MM.1S (cell line): ENCODE measurements around the gene CCDC77.

Experiments
- DNase-seq: peaks from one replicate; pipeline ENCODE4 v3.0.0-alpha.2; 2015
- H2AFZ ChIP-seq: fragments of 300-600 bp; sonication (generic); 2 replicates; pipeline ENCODE4 v1.6.0; 2016; ENCODE audit warnings: antibody characterized with exemption, low read length
- H3F3A ChIP-seq: fragments of 300-600 bp; sonication (generic); 2 replicates; pipeline ENCODE4 v1.6.1; 2016; ENCODE audit warnings: mild to moderate bottlenecking, antibody characterized with exemption, low read length, moderate library complexity, mixed read lengths; ENCODE audit not compliant: insufficient read depth
- H3K27ac ChIP-seq: fragments of 300-600 bp; sonication (generic); 2 replicates; pipeline ENCODE4 v1.5.1; 2016; ENCODE audit warnings: mild to moderate bottlenecking, low read length
- H3K27me3 ChIP-seq: fragments of 300-600 bp; sonication (generic); replicated peaks from 2 replicates; pipeline ENCODE4 v1.6.0; 2016; ENCODE audit warnings: low read length; ENCODE audit not compliant: insufficient read depth
- H3K36me3 ChIP-seq: fragments of 300-600 bp; sonication (generic); replicated peaks from 2 replicates; pipeline ENCODE4 v1.6.1; 2016; ENCODE audit warnings: mild to moderate bottlenecking, low read length, mixed read lengths; ENCODE audit not compliant: insufficient read depth
- H3K4me1 ChIP-seq: fragments of 300-600 bp; sonication (generic); 2 replicates; pipeline ENCODE4 v1.6.1; 2016; ENCODE audit warnings: low read length, mixed read lengths
- H3K4me2 ChIP-seq: fragments of 300-600 bp; sonication (generic); 2 replicates; pipeline ENCODE4 v1.6.0; 2016; ENCODE audit warnings: low read depth, low read length
- H3K4me3 ChIP-seq: fragments of 300-600 bp; sonication (generic); 2 replicates; pipeline ENCODE4 v1.5.1; 2016; ENCODE audit warnings: low read length, mixed read lengths
- H3K79me2 ChIP-seq: fragments of 300-600 bp; sonication (generic); 2 replicates; pipeline ENCODE4 v1.6.1; 2016; ENCODE audit warnings: mixed run types, low read length, mixed read lengths
- H3K9ac ChIP-seq: fragments of 300-600 bp; sonication (generic); 2 replicates; pipeline ENCODE4 v1.6.1; 2016; ENCODE audit warnings: low read length, mixed read lengths
- H3K9me2 ChIP-seq: fragments of 300-600 bp; sonication (generic); replicated peaks from 2 replicates; pipeline ENCODE4 v1.6.1; 2016; ENCODE audit warnings: mild to moderate bottlenecking, low read length, mixed read lengths; ENCODE audit not compliant: insufficient read depth
- H3K9me3 ChIP-seq: fragments of 300-600 bp; sonication (generic); replicated peaks from 2 replicates; pipeline ENCODE4 v1.6.1; 2016; ENCODE audit warnings: mild to moderate bottlenecking, low read length, mixed read lengths; ENCODE audit not compliant: insufficient read depth
- H4K20me1 ChIP-seq: fragments of 300-600 bp; sonication (generic); 2 replicates; pipeline ENCODE4 v1.6.1; 2016; ENCODE audit warnings: mild to moderate bottlenecking, low read length, moderate library complexity, mixed read lengths; ENCODE audit not compliant: insufficient read depth
- EZH2 ChIP-seq: fragments of 300-600 bp; sonication (generic); optimal IDR thresholded peaks from 2 replicates; pipeline ENCODE3; 2017; ENCODE audit warnings: low read depth, mild to moderate bottlenecking, antibody characterized with exemption, low read length, mixed read lengths
- EZH2phosphoT487 ChIP-seq: fragments of 300-600 bp; sonication (generic); IDR thresholded peaks from 2 replicates; pipeline ENCODE4 v1.6.1; 2018; ENCODE audit warnings: antibody characterized with exemption, low read length
- TF ChIP-seq, protein P1 (sequence below): fragments of 300-600 bp; sonication (generic); IDR thresholded peaks from 2 replicates; pipeline ENCODE4 v1.5.1; 2016; ENCODE audit warnings: antibody characterized with exemption, low read length, mixed read lengths

The CCDC77 gene

GRCh38 chr12:467591-467990, 66.1 kb downstream of the CCDC77 start:
- no peaks in the 10 kb centered on the region for H3K79me2 ChIP-seq
- DNase-seq, result no peak
- H3K27me3 ChIP-seq, result peaks cover 20% of the 10 kb centered on the region
- H4K20me1 ChIP-seq, result no peaks in the 10 kb centered on the region
- no peaks in the 10 kb centered on the region for H3K36me3 ChIP-seq
- no peaks in the 10 kb centered on the region for H3K9me3 ChIP-seq
- no peak overlapping the region for H3K4me3 ChIP-seq
- TF ChIP-seq EZH2phosphoT487, result no peak
- TF ChIP-seq, protein P1, sequence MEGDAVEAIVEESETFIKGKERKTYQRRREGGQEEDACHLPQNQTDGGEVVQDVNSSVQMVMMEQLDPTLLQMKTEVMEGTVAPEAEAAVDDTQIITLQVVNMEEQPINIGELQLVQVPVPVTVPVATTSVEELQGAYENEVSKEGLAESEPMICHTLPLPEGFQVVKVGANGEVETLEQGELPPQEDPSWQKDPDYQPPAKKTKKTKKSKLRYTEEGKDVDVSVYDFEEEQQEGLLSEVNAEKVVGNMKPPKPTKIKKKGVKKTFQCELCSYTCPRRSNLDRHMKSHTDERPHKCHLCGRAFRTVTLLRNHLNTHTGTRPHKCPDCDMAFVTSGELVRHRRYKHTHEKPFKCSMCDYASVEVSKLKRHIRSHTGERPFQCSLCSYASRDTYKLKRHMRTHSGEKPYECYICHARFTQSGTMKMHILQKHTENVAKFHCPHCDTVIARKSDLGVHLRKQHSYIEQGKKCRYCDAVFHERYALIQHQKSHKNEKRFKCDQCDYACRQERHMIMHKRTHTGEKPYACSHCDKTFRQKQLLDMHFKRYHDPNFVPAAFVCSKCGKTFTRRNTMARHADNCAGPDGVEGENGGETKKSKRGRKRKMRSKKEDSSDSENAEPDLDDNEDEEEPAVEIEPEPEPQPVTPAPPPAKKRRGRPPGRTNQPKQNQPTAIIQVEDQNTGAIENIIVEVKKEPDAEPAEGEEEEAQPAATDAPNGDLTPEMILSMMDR, result no peak
- no peak for TF ChIP-seq EZH2
- H2AFZ ChIP-seq, result no peak overlapping the region
- no peak overlapping the region for H3K4me2 ChIP-seq
- H3K27ac ChIP-seq, result no peak overlapping the region
- no peak overlapping the region for H3K9ac ChIP-seq
- H3K9me2 ChIP-seq, result no peaks in the 10 kb centered on the region
- no peaks in the 10 kb centered on the region for H3K4me1 ChIP-seq
- no peaks in the 10 kb centered on the region for H3F3A ChIP-seq

- no peaks in the 10 kb centered on the region for H3K79me2 ChIP-seq
- H3K9ac ChIP-seq, result no peak overlapping the region
- H3K4me1 ChIP-seq, result no peaks in the 10 kb centered on the region
- H3K27ac ChIP-seq, result no peak overlapping the region
- H3K4me2 ChIP-seq, result no peak overlapping the region
- no peak overlapping the region for H2AFZ ChIP-seq
- TF ChIP-seq EZH2 (no peak), EZH2phosphoT487 (no peak)
- TF ChIP-seq, protein P1, result no peak
- DNase-seq, result no peak
- peaks cover 7% of the 10 kb centered on the region for H3K27me3 ChIP-seq
- no peak overlapping the region for H3K4me3 ChIP-seq
- H3K9me2 ChIP-seq, result no peaks in the 10 kb centered on the region
- H3F3A ChIP-seq, result no peaks in the 10 kb centered on the region
- no peaks in the 10 kb centered on the region for H4K20me1 ChIP-seq
- H3K9me3 ChIP-seq, result no peaks in the 10 kb centered on the region
- H3K36me3 ChIP-seq, result no peaks in the 10 kb centered on the region
Measured at GRCh38 chr12:468671-469389, 67.4 kb downstream of the CCDC77 start.

DNA sequence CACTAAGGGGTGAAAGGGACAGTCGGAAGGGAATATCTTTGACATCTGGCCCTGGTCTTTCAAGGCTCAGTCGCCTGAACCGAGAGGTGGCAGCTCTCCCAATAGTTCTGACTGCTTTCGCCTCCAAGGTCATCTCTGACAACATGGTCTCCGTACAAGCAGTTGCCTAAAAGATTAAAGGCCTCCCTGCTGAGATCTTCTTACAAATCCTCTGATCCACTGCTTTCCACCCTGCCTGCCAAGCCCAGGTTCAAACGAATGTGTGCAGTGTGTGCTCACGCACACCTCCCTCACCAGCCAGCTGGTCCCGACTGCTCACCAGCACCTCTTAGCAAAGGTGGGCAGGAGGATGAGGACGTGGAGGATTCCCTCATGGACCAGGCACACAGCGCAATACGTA, 68.7 kb downstream of the CCDC77 start:
- Histone ChIP-seq H2AFZ (no peak overlapping the region), H3K4me3 (no peak overlapping the region), H3K4me1 (no peaks in the 10 kb centered on the region), H3F3A (no peaks in the 10 kb centered on the region), H3K36me3 (no peaks in the 10 kb centered on the region), H3K9me2 (no peaks in the 10 kb centered on the region), H3K79me2 (no peaks in the 10 kb centered on the region), H3K9ac (no peak overlapping the region), H3K4me2 (no peak overlapping the region), H3K27ac (no peak overlapping the region), H3K9me3 (no peaks in the 10 kb centered on the region), H3K27me3 (peaks cover 5% of the 10 kb centered on the region), H4K20me1 (no peaks in the 10 kb centered on the region)
- no peak for TF ChIP-seq EZH2
- TF ChIP-seq EZH2phosphoT487, result no peak
- TF ChIP-seq, protein P1, result no peak
- DNase-seq, result no peak
